ENCODE results near the gene KIF5A.
"Not testable (repeated sequence)": the region's sequence is repeated elsewhere in the genome, so short reads cannot be mapped to it uniquely, and the experiment has no call there.

DNA sequence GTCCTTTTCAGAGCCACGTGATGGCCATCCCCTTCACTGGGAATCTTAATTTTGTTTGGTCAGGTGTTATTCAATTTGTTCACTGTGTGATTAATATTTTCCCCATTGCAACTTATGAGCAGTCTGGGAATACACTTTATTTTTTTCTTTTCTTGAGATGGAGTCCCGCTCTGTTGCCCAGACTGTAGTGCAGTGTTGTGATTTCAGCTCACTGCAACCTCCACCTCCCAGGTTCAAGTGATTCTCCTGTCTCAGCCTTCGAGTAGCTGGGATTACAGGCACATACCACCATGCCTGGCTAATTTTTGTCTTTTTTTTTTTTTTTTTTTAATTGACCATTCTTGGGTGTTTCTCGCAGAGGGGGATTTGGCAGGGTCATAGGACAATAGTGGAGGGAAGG, 43.3 kb upstream of the KIF5A start:
- TF ChIP-seq, protein P1, sequence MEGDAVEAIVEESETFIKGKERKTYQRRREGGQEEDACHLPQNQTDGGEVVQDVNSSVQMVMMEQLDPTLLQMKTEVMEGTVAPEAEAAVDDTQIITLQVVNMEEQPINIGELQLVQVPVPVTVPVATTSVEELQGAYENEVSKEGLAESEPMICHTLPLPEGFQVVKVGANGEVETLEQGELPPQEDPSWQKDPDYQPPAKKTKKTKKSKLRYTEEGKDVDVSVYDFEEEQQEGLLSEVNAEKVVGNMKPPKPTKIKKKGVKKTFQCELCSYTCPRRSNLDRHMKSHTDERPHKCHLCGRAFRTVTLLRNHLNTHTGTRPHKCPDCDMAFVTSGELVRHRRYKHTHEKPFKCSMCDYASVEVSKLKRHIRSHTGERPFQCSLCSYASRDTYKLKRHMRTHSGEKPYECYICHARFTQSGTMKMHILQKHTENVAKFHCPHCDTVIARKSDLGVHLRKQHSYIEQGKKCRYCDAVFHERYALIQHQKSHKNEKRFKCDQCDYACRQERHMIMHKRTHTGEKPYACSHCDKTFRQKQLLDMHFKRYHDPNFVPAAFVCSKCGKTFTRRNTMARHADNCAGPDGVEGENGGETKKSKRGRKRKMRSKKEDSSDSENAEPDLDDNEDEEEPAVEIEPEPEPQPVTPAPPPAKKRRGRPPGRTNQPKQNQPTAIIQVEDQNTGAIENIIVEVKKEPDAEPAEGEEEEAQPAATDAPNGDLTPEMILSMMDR (IDR thresholded peaks at IDR 0.05), result not testable (repeated sequence)
- not testable (repeated sequence) for TF ChIP-seq POLR2A (IDR thresholded peaks at IDR 0.05)
